GM12891 (cell line): ENCODE measurements around the gene MICU1.

Source experiments
- POLR2A ChIP-seq: IDR thresholded peaks from 2 replicates; pipeline ENCODE4 v1.6.1; 2011; ENCODE audit warnings: low read depth, low read length, control low read depth
- POLR2AphosphoS5 ChIP-seq: IDR thresholded peaks from 2 replicates; pipeline ENCODE4 v1.6.1; 2011; ENCODE audit warnings: low read depth, low read length, control low read depth
- TAF1 ChIP-seq: IDR thresholded peaks from 2 replicates; pipeline ENCODE4 v1.6.1; 2011; ENCODE audit warnings: low read depth, low read length, control low read depth

GRCh38 chr10:72331575-72332422 is 294.1 kb downstream of the MICU1 start:
- 0 out of 2 replicates have a peak, but pooled peaks have one; percentile 34 for TF ChIP-seq POLR2AphosphoS5
- no peak; the same call in 1 of the 2 replicates for TF ChIP-seq POLR2A
- no peak for TF ChIP-seq TAF1
